Liver (tissue), 3 donors: ENCODE measurements around the gene CCDC97.

Experiments
- ATF3 ChIP-seq: IDR thresholded peaks from 2 replicates; pipeline ENCODE4 v1.6.1; 2016; ENCODE audit warnings: antibody characterized with exemption
- CTCF ChIP-seq: fragments of 150-350 bp; IDR thresholded peaks from 2 replicates; pipeline ENCODE4 v1.5.1; 2017; ENCODE audit warnings: improper control_type of control experiment, low read depth, low read length; ENCODE audit not compliant: missing input control
- GABPA ChIP-seq, 2 donors: IDR thresholded peaks in 1 of 2; conservative IDR thresholded peaks in 1 of 2; 2 replicates each; pipeline ENCODE4 v1.6.1; 2016; ENCODE audit warnings: antibody characterized with exemption in 2 of 2, mild to moderate bottlenecking in 1 of 2, moderate library complexity in 1 of 2
- HNF4A ChIP-seq, 2 donors: conservative IDR thresholded peaks; 2 replicates each; pipeline ENCODE4 v1.6.1; 2016; ENCODE audit warnings: antibody characterized with exemption in 2 of 2, mild to moderate bottlenecking in 2 of 2
- NR2F2 ChIP-seq: IDR thresholded peaks from 2 replicates; pipeline ENCODE4 v1.6.1; 2016; ENCODE audit warnings: antibody characterized with exemption
- RAD21 ChIP-seq, 2 donors: IDR thresholded peaks; 2 replicates each; pipeline ENCODE4 v1.6.1; 2016; ENCODE audit warnings: antibody characterized with exemption in 2 of 2, mild to moderate bottlenecking in 2 of 2
- SP1 ChIP-seq: IDR thresholded peaks from 2 replicates; pipeline ENCODE4 v1.6.1; 2018; ENCODE audit warnings: antibody characterized with exemption, mild to moderate bottlenecking
- ZBTB33 ChIP-seq: IDR thresholded peaks from 2 replicates; pipeline ENCODE4 v1.6.1; 2016; ENCODE audit warnings: antibody characterized with exemption
- donor health status: healthy.
- donor health status: healthy.

GRCh38 chr19:41299755-41300089 lies 10.2 kb upstream of the CCDC97 start:
- TF ChIP-seq CTCF (no peak), SP1 (no peak), RAD21 (IDR thresholded peaks at IDR 0.05) (no peak), HNF4A (conservative IDR thresholded peaks at IDR 0.05) (no peak), ZBTB33 (no peak), ATF3 (no peak), NR2F2 (no peak), GABPA (IDR thresholded peaks at IDR 0.05 in 1 of 2, conservative IDR thresholded peaks at IDR 0.05 in 1 of 2) (no peak)
